ENCODE measurements around the gene SQSTM1.

SQSTM1 gene

DNA sequence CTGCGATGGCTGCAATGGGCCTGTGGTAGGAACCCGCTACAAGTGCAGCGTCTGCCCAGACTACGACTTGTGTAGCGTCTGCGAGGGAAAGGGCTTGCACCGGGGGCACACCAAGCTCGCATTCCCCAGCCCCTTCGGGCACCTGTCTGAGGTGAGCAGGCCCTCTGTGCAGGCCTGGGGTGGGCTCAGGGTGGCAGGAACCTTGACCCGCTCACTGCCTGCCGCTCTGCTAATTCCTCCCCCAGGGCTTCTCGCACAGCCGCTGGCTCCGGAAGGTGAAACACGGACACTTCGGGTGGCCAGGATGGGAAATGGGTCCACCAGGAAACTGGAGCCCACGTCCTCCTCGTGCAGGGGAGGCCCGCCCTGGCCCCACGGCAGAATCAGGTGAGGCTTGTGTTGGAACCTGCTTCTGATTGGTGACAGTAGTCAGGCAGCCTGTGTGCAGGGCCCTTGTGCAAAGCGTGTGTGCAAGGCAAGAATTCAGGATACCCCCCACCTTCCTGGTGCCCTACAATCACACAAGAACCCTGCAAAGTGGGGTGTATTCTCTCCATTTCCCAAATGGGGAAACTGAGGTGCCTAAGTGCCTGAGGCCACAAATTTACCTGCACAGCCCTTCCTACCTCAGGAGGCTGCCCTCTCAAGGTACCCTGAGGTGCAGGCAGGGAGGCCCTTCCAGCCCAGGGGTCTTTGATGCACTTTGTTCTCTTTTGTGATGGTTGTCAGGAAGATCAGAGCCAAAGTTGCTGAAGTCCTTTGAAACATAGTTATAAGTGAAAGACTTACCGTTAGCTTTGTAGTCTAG lies 3.4 kb downstream of the SQSTM1 start:
- Histone ChIP-seq H4K8ac (ENCODE audit: low read length) (peak overlapping the region; percentile 24), H3K4me3 (ENCODE audit: insufficient read depth in 1 of 2, low read depth in 1 of 2, low read length in 2 of 2) (peak overlapping the region in 1 of 2 experiments; percentile 95), H4K91ac (ENCODE audit: low read length) (no peak overlapping the region), H3K79me1 (replicated peaks; ENCODE audit: low read length, poor library complexity, severe bottlenecking) (peaks cover 14% of the 10 kb centered on the region), H3K4ac (ENCODE audit: low read depth in 1 of 2, low read length in 2 of 2) (no peak overlapping the region), H2BK120ac (ENCODE audit: low read depth, low read length) (no peak overlapping the region), H3K23ac (ENCODE audit: low read length in 2 of 2) (no peak overlapping the region), H3K36me3 (ENCODE audit: control insufficient read depth in 1 of 2, insufficient read depth in 2 of 2, low read depth in 1 of 2, low read length in 2 of 2) (peaks cover 57 to 73% of the 10 kb centered on the region in 2 experiments), H3K9ac (ENCODE audit: low read length) (peak overlapping the region; percentile 96), H3K4me2 (ENCODE audit: low read length, poor library complexity, severe bottlenecking) (no peak overlapping the region), H3K4me1 (ENCODE audit: control insufficient read depth, insufficient read depth, low read depth, low read length) (peaks cover 52% of the 10 kb centered on the region), H2AK5ac (ENCODE audit: low read length, severe bottlenecking) (no peak overlapping the region), H2BK12ac (ENCODE audit: low read length in 2 of 2) (no peak overlapping the region), H2BK5ac (ENCODE audit: low read depth, low read length, poor library complexity, severe bottlenecking) (no peak overlapping the region), H3K14ac (ENCODE audit: low read length in 2 of 2) (peak overlapping the region in 1 of 2 experiments; percentile 29), H3K27ac (ENCODE audit: low read length, poor library complexity, severe bottlenecking) (no peak overlapping the region), H2BK15ac (ENCODE audit: low read depth, poor library complexity, severe bottlenecking) (no peak overlapping the region), H3K27me3 (ENCODE audit: control insufficient read depth in 1 of 2, insufficient read depth in 1 of 2, low read length in 2 of 2) (no peaks in the 10 kb centered on the region), H3K18ac (ENCODE audit: low read depth in 1 of 2, low read length in 2 of 2) (no peak overlapping the region), H2AFZ (ENCODE audit: low read depth, low read length) (no peak overlapping the region), H3K9me3 (ENCODE audit: control insufficient read depth, low read length) (no peaks in the 10 kb centered on the region)
- WGBS = 95% methylated on average over 22 of the region's 22 CpGs
- no peak for DNase-seq

DNA sequence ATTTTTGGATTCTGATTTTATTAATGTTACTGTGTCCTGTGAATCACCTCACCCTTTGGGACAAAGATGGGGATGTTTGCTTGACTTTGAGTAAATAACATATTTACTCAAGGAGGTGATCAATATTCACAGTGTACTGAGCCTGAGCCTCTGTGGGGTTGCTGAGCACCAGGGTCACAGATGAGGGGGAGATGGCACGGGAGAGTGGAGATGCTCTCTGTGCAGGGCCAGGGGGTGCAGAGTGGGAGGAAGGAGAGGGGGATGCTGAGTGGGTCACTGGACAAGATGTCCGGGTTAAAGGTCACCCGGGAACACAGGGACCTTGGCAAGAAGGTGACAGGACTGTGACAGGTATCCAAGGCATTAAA lies 4.0 kb downstream of the SQSTM1 start:
- Histone ChIP-seq H3K4me3 (ENCODE audit: insufficient read depth in 1 of 2, low read depth in 1 of 2, low read length in 2 of 2) (peak overlapping the region in 1 of 2 experiments; percentile 95), H4K91ac (ENCODE audit: low read length) (no peak overlapping the region), H3K4ac (ENCODE audit: low read depth in 1 of 2, low read length in 2 of 2) (no peak overlapping the region), H2AFZ (ENCODE audit: low read depth, low read length) (no peak overlapping the region), H3K27ac (ENCODE audit: low read length, poor library complexity, severe bottlenecking) (no peak overlapping the region), H3K9ac (ENCODE audit: low read length) (peak overlapping the region; percentile 96), H2BK12ac (ENCODE audit: low read length in 2 of 2) (no peak overlapping the region), H3K18ac (ENCODE audit: low read depth in 1 of 2, low read length in 2 of 2) (no peak overlapping the region), H3K79me1 (replicated peaks; ENCODE audit: low read length, poor library complexity, severe bottlenecking) (peaks cover 15% of the 10 kb centered on the region), H3K23ac (ENCODE audit: low read length in 2 of 2) (no peak overlapping the region), H3K36me3 (ENCODE audit: control insufficient read depth in 1 of 2, insufficient read depth in 2 of 2, low read depth in 1 of 2, low read length in 2 of 2) (peaks cover 60 to 79% of the 10 kb centered on the region in 2 experiments), H3K4me2 (ENCODE audit: low read length, poor library complexity, severe bottlenecking) (no peak overlapping the region), H3K9me3 (ENCODE audit: control insufficient read depth, low read length) (no peaks in the 10 kb centered on the region), H2AK5ac (ENCODE audit: low read length, severe bottlenecking) (no peak overlapping the region), H3K27me3 (ENCODE audit: control insufficient read depth in 1 of 2, insufficient read depth in 1 of 2, low read length in 2 of 2) (no peaks in the 10 kb centered on the region), H2BK15ac (ENCODE audit: low read depth, poor library complexity, severe bottlenecking) (no peak overlapping the region), H2BK120ac (ENCODE audit: low read depth, low read length) (no peak overlapping the region), H4K8ac (ENCODE audit: low read length) (no peak overlapping the region), H2BK5ac (ENCODE audit: low read depth, low read length, poor library complexity, severe bottlenecking) (no peak overlapping the region), H3K14ac (ENCODE audit: low read length in 2 of 2) (no peak overlapping the region), H3K4me1 (ENCODE audit: control insufficient read depth, insufficient read depth, low read depth, low read length) (peaks cover 47% of the 10 kb centered on the region)
- 76% methylated on average over 1 of the region's 3 CpGs for WGBS
- DNase-seq = no peak

DNA sequence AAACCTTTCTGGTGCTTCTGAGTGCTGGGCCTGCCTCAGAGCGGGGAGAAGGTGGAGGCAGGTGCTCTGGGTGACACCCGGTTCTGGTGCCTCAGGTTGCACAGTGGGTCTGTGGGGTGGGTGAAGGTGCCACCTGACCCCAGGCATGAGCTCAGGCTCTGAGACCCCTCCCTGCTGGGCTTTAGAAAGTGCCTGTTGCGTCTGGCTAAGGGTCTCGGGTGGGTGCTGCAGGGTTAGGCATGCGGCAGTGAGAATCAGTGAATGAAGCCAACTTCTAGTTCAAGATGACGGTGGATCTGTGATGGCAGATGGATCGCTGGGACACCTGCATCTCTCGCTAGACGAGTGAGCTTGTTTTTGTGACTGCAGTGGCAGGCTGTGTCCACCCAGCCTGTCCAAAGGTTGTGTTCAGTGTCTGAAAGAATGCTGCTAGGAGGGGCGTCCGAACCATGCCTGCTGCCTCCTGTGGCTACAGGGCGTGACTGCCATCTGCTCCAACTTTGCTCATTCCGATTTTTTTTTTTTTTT lies 5.0 kb downstream of the SQSTM1 start:
- H3K27ac ChIP-seq (ENCODE audit: low read length, poor library complexity, severe bottlenecking) = no peak overlapping the region
- H3K14ac ChIP-seq (ENCODE audit: low read length in 2 of 2) = no peak overlapping the region
- peak overlapping the region; percentile 96 for H3K9ac ChIP-seq (ENCODE audit: low read length)
- H2BK15ac ChIP-seq (ENCODE audit: low read depth, poor library complexity, severe bottlenecking) = no peak overlapping the region
- no peak overlapping the region for H3K18ac ChIP-seq (ENCODE audit: low read depth in 1 of 2, low read length in 2 of 2)
- peak overlapping the region in 1 of 2 experiments; percentile 39 for H3K4me3 ChIP-seq (ENCODE audit: insufficient read depth in 1 of 2, low read depth in 1 of 2, low read length in 2 of 2)
- DNase-seq = peak; percentile 31
- H4K91ac ChIP-seq (ENCODE audit: low read length) = no peak overlapping the region
- no peaks in the 10 kb centered on the region for H3K9me3 ChIP-seq (ENCODE audit: control insufficient read depth, low read length)
- H2BK12ac ChIP-seq (ENCODE audit: low read length in 2 of 2) = no peak overlapping the region
- H2AK5ac ChIP-seq (ENCODE audit: low read length, severe bottlenecking) = no peak overlapping the region
- WGBS = 93% methylated on average over 13 of the region's 13 CpGs
- H2AFZ ChIP-seq (ENCODE audit: low read depth, low read length) = no peak overlapping the region
- H3K23ac ChIP-seq (ENCODE audit: low read length in 2 of 2) = no peak overlapping the region
- peaks cover 15% of the 10 kb centered on the region for H3K79me1 ChIP-seq (replicated peaks; ENCODE audit: low read length, poor library complexity, severe bottlenecking)
- H3K4ac ChIP-seq (ENCODE audit: low read depth in 1 of 2, low read length in 2 of 2) = no peak overlapping the region
- H3K4me2 ChIP-seq (ENCODE audit: low read length, poor library complexity, severe bottlenecking) = no peak overlapping the region
- H2BK5ac ChIP-seq (ENCODE audit: low read depth, low read length, poor library complexity, severe bottlenecking) = no peak overlapping the region
- peaks cover 39% of the 10 kb centered on the region for H3K4me1 ChIP-seq (ENCODE audit: control insufficient read depth, insufficient read depth, low read depth, low read length)
- no peaks in the 10 kb centered on the region for H3K27me3 ChIP-seq (ENCODE audit: control insufficient read depth in 1 of 2, insufficient read depth in 1 of 2, low read length in 2 of 2)
- no peak overlapping the region for H4K8ac ChIP-seq (ENCODE audit: low read length)
- H3K36me3 ChIP-seq (ENCODE audit: control insufficient read depth in 1 of 2, insufficient read depth in 2 of 2, low read depth in 1 of 2, low read length in 2 of 2) = peaks cover 69 to 89% of the 10 kb centered on the region in 2 experiments
- no peak overlapping the region for H2BK120ac ChIP-seq (ENCODE audit: low read depth, low read length)

DNA sequence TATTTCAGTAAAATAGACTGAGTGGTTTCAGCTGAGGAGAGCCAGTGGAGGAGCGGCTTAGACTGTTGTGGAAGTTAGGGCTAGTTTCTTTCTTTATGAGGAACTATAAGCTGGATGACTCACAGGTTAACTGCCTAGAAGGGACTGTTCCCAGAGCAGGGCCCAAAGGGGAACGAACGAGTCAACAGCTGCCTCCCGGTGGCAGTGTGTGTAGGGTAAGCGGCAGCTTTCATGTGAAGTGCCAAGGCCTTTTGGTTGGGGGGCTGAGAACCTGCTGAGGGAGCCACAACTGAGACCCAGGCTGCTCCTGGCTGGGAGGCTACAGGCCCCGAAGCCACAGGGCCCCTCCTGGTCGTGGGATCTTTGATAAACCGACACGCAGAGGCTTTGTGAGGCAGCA lies 7.0 kb downstream of the SQSTM1 start:
- Histone ChIP-seq H2BK12ac (ENCODE audit: low read length in 2 of 2) (no peak overlapping the region), H3K4me2 (ENCODE audit: low read length, poor library complexity, severe bottlenecking) (no peak overlapping the region), H3K79me1 (replicated peaks; ENCODE audit: low read length, poor library complexity, severe bottlenecking) (peaks cover 15% of the 10 kb centered on the region), H3K23ac (ENCODE audit: low read length in 2 of 2) (no peak overlapping the region), H4K91ac (ENCODE audit: low read length) (no peak overlapping the region), H4K8ac (ENCODE audit: low read length) (no peak overlapping the region), H3K14ac (ENCODE audit: low read length in 2 of 2) (no peak overlapping the region), H3K4me1 (ENCODE audit: control insufficient read depth, insufficient read depth, low read depth, low read length) (peaks cover 46% of the 10 kb centered on the region), H2BK5ac (ENCODE audit: low read depth, low read length, poor library complexity, severe bottlenecking) (no peak overlapping the region), H3K4me3 (ENCODE audit: insufficient read depth in 1 of 2, low read depth in 1 of 2, low read length in 2 of 2) (no peak overlapping the region), H3K27ac (ENCODE audit: low read length, poor library complexity, severe bottlenecking) (peak overlapping the region; percentile 3), H2BK120ac (ENCODE audit: low read depth, low read length) (no peak overlapping the region), H3K36me3 (ENCODE audit: control insufficient read depth in 1 of 2, insufficient read depth in 2 of 2, low read depth in 1 of 2, low read length in 2 of 2) (peaks cover 85 to 99% of the 10 kb centered on the region in 2 experiments), H3K27me3 (ENCODE audit: control insufficient read depth in 1 of 2, insufficient read depth in 1 of 2, low read length in 2 of 2) (no peaks in the 10 kb centered on the region), H2AK5ac (ENCODE audit: low read length, severe bottlenecking) (no peak overlapping the region), H3K9ac (ENCODE audit: low read length) (peak overlapping the region; percentile 35), H3K18ac (ENCODE audit: low read depth in 1 of 2, low read length in 2 of 2) (no peak overlapping the region), H2BK15ac (ENCODE audit: low read depth, poor library complexity, severe bottlenecking) (no peak overlapping the region), H3K9me3 (ENCODE audit: control insufficient read depth, low read length) (no peaks in the 10 kb centered on the region), H3K4ac (ENCODE audit: low read depth in 1 of 2, low read length in 2 of 2) (no peak overlapping the region), H2AFZ (ENCODE audit: low read depth, low read length) (no peak overlapping the region)
- WGBS = 68% methylated on average over 9 of the region's 9 CpGs
- peak; percentile 81 for DNase-seq
